ENCODE data around the gene RAE1.

- no peak for TF ChIP-seq CTCF (IDR thresholded peaks at IDR 0.05)
- TF ChIP-seq USF1 (CRISPR knock-in tag; IDR thresholded peaks at IDR 0.05), result no peak
- TF ChIP-seq SMAD3 (CRISPR knock-in tag; IDR thresholded peaks at IDR 0.05; ENCODE audit: borderline replicate concordance), result no peak
- TF ChIP-seq E2F4 (CRISPR knock-in tag; IDR thresholded peaks at IDR 0.05; ENCODE audit: borderline replicate concordance, low read depth), result no peak
- TF ChIP-seq NFYB (CRISPR knock-in tag; conservative IDR thresholded peaks at IDR 0.05; ENCODE audit: low read depth), result no peak
- TF ChIP-seq IRF1 (CRISPR knock-in tag; IDR thresholded peaks at IDR 0.05), result no peak
- TF ChIP-seq ETV6 (CRISPR knock-in tag; IDR thresholded peaks at IDR 0.05), result no peak
- TF ChIP-seq MAX (CRISPR knock-in tag; IDR thresholded peaks at IDR 0.05), result no peak
- TF ChIP-seq ZNF416 (CRISPR knock-in tag; IDR thresholded peaks at IDR 0.05), result no peak
- TF ChIP-seq IRF2 (CRISPR knock-in tag; IDR thresholded peaks at IDR 0.05; ENCODE audit: borderline replicate concordance, low read depth), result no peak
- TF ChIP-seq PRRX2 (CRISPR knock-in tag; IDR thresholded peaks at IDR 0.05), result no peak
- no peak for TF ChIP-seq SMAD4 (CRISPR knock-in tag; IDR thresholded peaks at IDR 0.05)
Observed at GRCh38 chr20:57398901-57399535, 48.0 kb downstream of the RAE1 start.

Measured in WTC11 (cell line).